ENCODE data around the gene SLC51B.

DNA sequence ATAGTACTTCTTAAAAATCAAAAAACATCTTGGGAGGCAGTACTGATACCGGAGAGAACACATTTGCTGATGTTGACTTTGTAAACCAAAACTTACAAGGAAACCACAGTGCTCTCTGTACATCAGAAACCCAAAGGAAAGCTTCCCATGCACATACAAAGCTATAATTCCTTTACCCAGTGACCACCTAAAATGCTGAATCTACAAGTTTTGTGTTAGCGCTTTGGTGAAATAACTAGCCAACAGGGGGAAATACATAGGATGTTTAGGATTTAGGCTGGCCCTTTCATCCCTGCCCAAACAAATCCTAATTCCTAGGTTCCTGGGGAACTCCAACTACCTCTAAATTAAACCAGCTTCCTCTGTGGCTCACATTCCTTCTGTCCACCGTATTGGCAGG, 40.2 kb upstream of the SLC51B start:
- TF ChIP-seq REST (IDR thresholded peaks at IDR 0.05; ENCODE audit: low read depth, low read length) (no peak), RAD21 (IDR thresholded peaks at IDR 0.05; ENCODE audit: low read length) (no peak), JUND (IDR thresholded peaks at IDR 0.05) (no peak), GABPA (IDR thresholded peaks at IDR 0.05; ENCODE audit: low read depth) (no peak), PBX3 (IDR thresholded peaks at IDR 0.05) (no peak), NRF1 (IDR thresholded peaks at IDR 0.05; ENCODE audit: low read depth, low read length) (no peak), TCF12 (IDR thresholded peaks at IDR 0.05) (no peak), USF1 (IDR thresholded peaks at IDR 0.05; ENCODE audit: borderline replicate concordance, low read depth) (no peak), CTCF (IDR thresholded peaks at IDR 0.05) (no peak), YY1 (IDR thresholded peaks at IDR 0.05; ENCODE audit: low read depth) (no peak)

All from SK-N-SH (cell line).